Myocyte (in vitro differentiated cells): ENCODE data around the gene KRTAP10-6. TPM values are rescaled to one million over a fixed set of nuclear protein-coding genes. Genes with fewer than 3 reads are reported as not detected.

Source experiments
- total RNA-seq: library from RNA; depleted of rRNA; stranded (reverse); fragments of >200 nt; gene quantifications from 2 replicates; pipeline ENCODE4 v1.2.3, GENCODE V29; 2014

Gene KRTAP10-6
- total RNA-seq, 1 donor from 2014 or later = not detected

Other genes starting within 250 kb of the KRTAP10-6 start
- not detected in 2 replicates for gene TRPM2, start 238.9 kb downstream of the KRTAP10-6 start, total RNA-seq
- gene LRRC3, start 137.0 kb downstream of the KRTAP10-6 start, total RNA-seq = not detected in 2 replicates
- gene KRTAP10-1, start 52.3 kb downstream of the KRTAP10-6 start, total RNA-seq = not detected in 2 replicates
- gene KRTAP10-2, start 41.0 kb downstream of the KRTAP10-6 start, total RNA-seq = not detected in 2 replicates
- gene KRTAP10-3, start 33.7 kb downstream of the KRTAP10-6 start, total RNA-seq = not detected in 2 replicates
- gene KRTAP10-4, start 18.8 kb downstream of the KRTAP10-6 start, total RNA-seq = not detected in 2 replicates
- not detected in 2 replicates for gene KRTAP10-5, start 11.9 kb downstream of the KRTAP10-6 start, total RNA-seq
- gene KRTAP10-7, start 8.1 kb upstream of the KRTAP10-6 start, total RNA-seq = not detected in 2 replicates
- gene KRTAP10-8, start 19.6 kb upstream of the KRTAP10-6 start, total RNA-seq = not detected in 2 replicates
- not detected in 2 replicates for gene KRTAP10-9, start 34.6 kb upstream of the KRTAP10-6 start, total RNA-seq
- not detected in 2 replicates for gene KRTAP10-10, start 44.9 kb upstream of the KRTAP10-6 start, total RNA-seq
- not detected in 2 replicates for gene KRTAP10-11, start 53.9 kb upstream of the KRTAP10-6 start, total RNA-seq
- gene KRTAP12-4, start 62.2 kb upstream of the KRTAP10-6 start, total RNA-seq = not detected in 2 replicates
- not detected in 2 replicates for gene KRTAP12-3, start 65.4 kb upstream of the KRTAP10-6 start, total RNA-seq
- gene KRTAP12-2, start 74.4 kb upstream of the KRTAP10-6 start, total RNA-seq = not detected in 2 replicates
- gene KRTAP12-1, start 89.7 kb upstream of the KRTAP10-6 start, total RNA-seq = not detected in 2 replicates
- not detected in 2 replicates for gene KRTAP10-12, start 104.7 kb upstream of the KRTAP10-6 start, total RNA-seq
- gene TSPEAR, start 119.1 kb upstream of the KRTAP10-6 start, total RNA-seq = not detected in 2 replicates
- gene UBE2G2, start 209.3 kb upstream of the KRTAP10-6 start, total RNA-seq = 98.0 and 99.8 TPM in 2 replicates
- 78.6 and 79.5 TPM in 2 replicates for gene SUMO3, start 225.6 kb upstream of the KRTAP10-6 start, total RNA-seq